Natural killer cell (primary cell): ENCODE data around the gene MPV17. TPM values are rescaled to one million over a fixed set of nuclear protein-coding genes. Genes with fewer than 3 reads are reported as not detected.
"Not testable (repeated sequence)": the region's sequence is repeated elsewhere in the genome, so short reads cannot be mapped to it uniquely, and the experiment has no call there.

ENCODE experiments used
- ATAC-seq, 3 donors: fragments of 150-1000 bp in 2 of 3; fragments of 200-7000 bp in 1 of 3; cut with Tn5 transposase; 1 replicate in 1 of 3; 2 replicates in 2 of 3; pipeline ENCODE4 v1.10.0; 2021; ENCODE audit warnings: mild to moderate bottlenecking in 2 of 3, moderate library complexity in 2 of 3
- DNase-seq, 2 donors: peaks; one replicate each; pipeline versions ENCODE4 v3.0.0 to v3.0.0-alpha.2; 2013 to 2021; ENCODE audit warnings: mixed read lengths in 1 of 2
- H3K27ac ChIP-seq: one replicate; pipeline ENCODE4 v1.5.1; 2013; ENCODE audit warnings: mild to moderate bottlenecking, low read length
- H3K27me3 ChIP-seq: one replicate; pipeline ENCODE4 v1.6.1; 2013; ENCODE audit warnings: low read length; ENCODE audit not compliant: control insufficient read depth, insufficient read depth
- H3K36me3 ChIP-seq: one replicate; pipeline ENCODE4 v1.6.1; 2013; ENCODE audit warnings: low read length; ENCODE audit not compliant: control insufficient read depth, insufficient read depth
- H3K4me1 ChIP-seq: one replicate; pipeline ENCODE4 v1.6.1; 2013; ENCODE audit warnings: low read length; ENCODE audit not compliant: control insufficient read depth, insufficient read depth
- H3K4me3 ChIP-seq: one replicate; pipeline ENCODE4 v1.5.1; 2013; ENCODE audit warnings: low read length
- H3K9me3 ChIP-seq: one replicate; pipeline ENCODE4 v1.6.1; 2013; ENCODE audit warnings: low read length; ENCODE audit not compliant: control insufficient read depth, insufficient read depth
- H3K27ac Mint-ChIP-seq, 2 donors: one replicate each; pipeline ENCODE4 v1.8.0; 2022; ENCODE audit warnings: mild to moderate bottlenecking in 2 of 2, mixed read lengths in 2 of 2, moderate library complexity in 1 of 2
- H3K27me3 Mint-ChIP-seq, 2 donors: one replicate each; pipeline ENCODE4 v1.8.0; 2022; ENCODE audit warnings: low read depth in 2 of 2, mixed read lengths in 2 of 2
- H3K36me3 Mint-ChIP-seq: one replicate; pipeline ENCODE4 v1.8.0; 2022; ENCODE audit warnings: mixed read lengths
- H3K4me1 Mint-ChIP-seq, 2 donors: one replicate each; pipeline ENCODE4 v1.8.0; 2022; ENCODE audit warnings: mixed read lengths in 2 of 2
- H3K4me3 Mint-ChIP-seq: one replicate; pipeline ENCODE4 v1.8.0; 2022; ENCODE audit warnings: mild to moderate bottlenecking, moderate library complexity, mixed read lengths
- H3K9me3 Mint-ChIP-seq, 2 donors: one replicate each; pipeline ENCODE4 v1.8.0; 2022; ENCODE audit warnings: mixed read lengths in 2 of 2
- CTCF ChIP-seq: fragments of 200-600 bp; IDR thresholded peaks from one replicate; pipeline ENCODE4 v1.8.0; 2022; ENCODE audit warnings: antibody characterized with exemption
- WGBS: methylation state at CpG from one replicate; pipeline ENCODE4 v1.1.7; 2013; ENCODE audit warnings: missing lambda C conversion rate; ENCODE audit not compliant: insufficient coverage; 5-methylcytosine and 5-hydroxymethylcytosine counted together
- intact Hi-C: fragments of 100-400 bp; cut with micrococcal nuclease; formaldehyde crosslinking; loops from one replicate; pipeline ENCODE4 v1.14.2; 2022
- total RNA-seq, 4 donors: library from RNA; stranded (reverse); fragments of 120-200 nt in 1 of 4; gene quantifications; one replicate each; pipeline versions ENCODE4 v1.2.3 to v1.2.4, GENCODE V29; 2013 to 2022

Gene MPV17
- total RNA-seq, 3 donors from 2014 or later (not counting 1 experiment from before 2014, with no cell fraction given), result 63.9 to 75.2 (median 64.8) TPM

- Histone ChIP-seq H3K27me3 (peaks cover 11% of the 10 kb centered on the region), H3K4me1 (peaks cover 20% of the 10 kb centered on the region), H3K36me3 (no peaks in the 10 kb centered on the region), H3K4me3 (no peak overlapping the region), H3K9me3 (no peaks in the 10 kb centered on the region), H3K27ac (no peak overlapping the region)
- 92% methylated on average over 12 of the region's 13 CpGs for WGBS
- no peak for ATAC-seq
- H3K27ac Mint-ChIP-seq, result no peak overlapping the region
- H3K4me1 Mint-ChIP-seq, result peaks cover 0 to 12% of the 10 kb centered on the region in 2 donors
- H3K4me3 Mint-ChIP-seq, result peak overlapping the region; percentile 29
- peaks cover 5 to 6% of the 10 kb centered on the region in 2 donors for H3K27me3 Mint-ChIP-seq
- intact Hi-C loops, result no loop called here
- H3K36me3 Mint-ChIP-seq, result no peaks in the 10 kb centered on the region
- no peaks in the 10 kb centered on the region for H3K9me3 Mint-ChIP-seq
- DNase-seq, result no peak
- no peak for TF ChIP-seq CTCF
These were observed 18.2 kb downstream of the MPV17 start for GRCh38 chr2:27304488-27305240.

GRCh38 chr2:27303093-27304025 is 19.5 kb downstream of the MPV17 start:
- H3K36me3 Mint-ChIP-seq, result no peaks in the 10 kb centered on the region
- WGBS, result 34% methylated on average over 23 of the region's 25 CpGs
- peak in 1 of 2 donors; percentile 77 for DNase-seq
- intact Hi-C loops, result loop anchor here (1.0 kb wide), 1 partner anchor 205 kb away; no protein-coding TSS in a partner anchor
- no peaks in the 10 kb centered on the region for H3K9me3 Mint-ChIP-seq
- H3K27me3 ChIP-seq, result peaks cover 11% of the 10 kb centered on the region
- peak overlapping the region; percentile 66 for H3K4me3 Mint-ChIP-seq
- no peak overlapping the region for H3K27ac ChIP-seq
- H3K27me3 Mint-ChIP-seq, result peaks cover 5 to 6% of the 10 kb centered on the region in 2 donors
- H3K27ac Mint-ChIP-seq, result peak overlapping the region in 1 of 2 donors; percentile 45
- TF ChIP-seq CTCF, result peak; percentile 91
- peaks cover 20% of the 10 kb centered on the region for H3K4me1 ChIP-seq
- no peaks in the 10 kb centered on the region for H3K36me3 ChIP-seq
- ATAC-seq, result peak in 2 of 3 donors; percentile 75 to 78
- peak overlapping the region; percentile 13 for H3K4me3 ChIP-seq
- H3K9me3 ChIP-seq, result no peaks in the 10 kb centered on the region
- peaks cover 0 to 12% of the 10 kb centered on the region in 2 donors for H3K4me1 Mint-ChIP-seq

GRCh38 chr2:27300606-27301005 is 22.3 kb downstream of the MPV17 start:
- H3K4me3 Mint-ChIP-seq, result not testable (repeated sequence)

More at GRCh38 chr2:27300606-27301005, 22.3 kb downstream of the MPV17 start:
- DNase-seq, H3K27me3 ChIP-seq, H3K27me3 Mint-ChIP-seq, ATAC-seq, H3K4me1 ChIP-seq, intact Hi-C loops, H3K36me3 ChIP-seq, H3K4me3 ChIP-seq, H3K9me3 Mint-ChIP-seq, H3K9me3 ChIP-seq, H3K4me1 Mint-ChIP-seq, H3K36me3 Mint-ChIP-seq, H3K27ac ChIP-seq, H3K27ac Mint-ChIP-seq: not testable (repeated sequence)
- WGBS, result 91% methylated on average over 3 of the region's 4 CpGs
